NT2/D1 (cell line): ENCODE results near the gene SMYD2.

Source experiments
- DNase-seq: peaks from one replicate; pipeline ENCODE4 v3.0.0-alpha.2; 2011; ENCODE audit warnings: low read depth, low spot score
- H3K27me3 ChIP-seq: 2 replicates; pipeline ENCODE4 v1.6.0; 2011; ENCODE audit warnings: mild to moderate bottlenecking; ENCODE audit not compliant: insufficient read length, insufficient read depth
- H3K36me3 ChIP-seq: 2 replicates; pipeline ENCODE4 v1.6.1; 2011; ENCODE audit warnings: mild to moderate bottlenecking, low read length, mixed read lengths; ENCODE audit not compliant: insufficient read depth, insufficient read length
- H3K4me1 ChIP-seq: 2 replicates; pipeline ENCODE4 v1.5.1; 2011; ENCODE audit not compliant: insufficient read depth, insufficient read length
- H3K4me3 ChIP-seq: 2 replicates; pipeline ENCODE4 v1.5.1; 2011; ENCODE audit warnings: low read depth; ENCODE audit not compliant: insufficient read length
- H3K9ac ChIP-seq: 2 replicates; pipeline ENCODE4 v1.6.0; 2011; ENCODE audit warnings: low read depth; ENCODE audit not compliant: insufficient read length
- H3K9me3 ChIP-seq: 2 replicates; pipeline ENCODE4 v1.5.1; 2011; ENCODE audit warnings: mild to moderate bottlenecking, low read length; ENCODE audit not compliant: insufficient read depth
- SUZ12 ChIP-seq: IDR thresholded peaks from 2 replicates; pipeline ENCODE4 v1.6.1; 2011; ENCODE audit not compliant: insufficient read length, insufficient read depth; ENCODE audit errors: extremely low read depth
- YY1 ChIP-seq: IDR thresholded peaks from 2 replicates; pipeline ENCODE4 v1.6.1; 2011; ENCODE audit not compliant: insufficient read length, insufficient read depth
- ZNF274 ChIP-seq: IDR thresholded peaks from 2 replicates; pipeline ENCODE4 v1.6.1; 2011; ENCODE audit warnings: mild to moderate bottlenecking, low read depth, low read length

Gene SMYD2

DNA sequence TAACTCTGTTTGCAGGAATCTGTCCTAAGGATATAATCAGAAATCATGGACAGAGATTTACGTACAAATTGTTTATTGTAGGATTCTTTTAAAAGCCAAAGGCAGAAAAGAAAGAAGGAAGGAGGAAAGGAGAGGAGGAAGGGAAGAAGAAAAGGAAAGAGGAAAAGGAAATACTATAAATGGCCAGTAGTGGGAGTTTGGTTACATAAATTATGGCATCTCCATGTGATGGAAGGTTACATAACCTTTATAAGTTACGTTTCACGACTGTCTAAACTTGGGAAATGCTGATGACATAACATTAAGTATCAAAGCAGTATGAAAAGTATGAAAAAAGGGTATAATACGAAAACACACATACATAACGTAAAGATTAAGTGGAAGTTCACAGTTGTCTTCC lies 39.0 kb downstream of the SMYD2 start:
- peaks cover 68% of the 10 kb centered on the region for H3K36me3 ChIP-seq
- no peak for DNase-seq
- TF ChIP-seq ZNF274 (no peak), SUZ12 (no peak), YY1 (no peak)
- peaks cover 11% of the 10 kb centered on the region for H3K4me1 ChIP-seq
- no peak overlapping the region for H3K4me3 ChIP-seq
- no peaks in the 10 kb centered on the region for H3K9me3 ChIP-seq
- H3K9ac ChIP-seq: no peak overlapping the region
- no peaks in the 10 kb centered on the region for H3K27me3 ChIP-seq

DNA sequence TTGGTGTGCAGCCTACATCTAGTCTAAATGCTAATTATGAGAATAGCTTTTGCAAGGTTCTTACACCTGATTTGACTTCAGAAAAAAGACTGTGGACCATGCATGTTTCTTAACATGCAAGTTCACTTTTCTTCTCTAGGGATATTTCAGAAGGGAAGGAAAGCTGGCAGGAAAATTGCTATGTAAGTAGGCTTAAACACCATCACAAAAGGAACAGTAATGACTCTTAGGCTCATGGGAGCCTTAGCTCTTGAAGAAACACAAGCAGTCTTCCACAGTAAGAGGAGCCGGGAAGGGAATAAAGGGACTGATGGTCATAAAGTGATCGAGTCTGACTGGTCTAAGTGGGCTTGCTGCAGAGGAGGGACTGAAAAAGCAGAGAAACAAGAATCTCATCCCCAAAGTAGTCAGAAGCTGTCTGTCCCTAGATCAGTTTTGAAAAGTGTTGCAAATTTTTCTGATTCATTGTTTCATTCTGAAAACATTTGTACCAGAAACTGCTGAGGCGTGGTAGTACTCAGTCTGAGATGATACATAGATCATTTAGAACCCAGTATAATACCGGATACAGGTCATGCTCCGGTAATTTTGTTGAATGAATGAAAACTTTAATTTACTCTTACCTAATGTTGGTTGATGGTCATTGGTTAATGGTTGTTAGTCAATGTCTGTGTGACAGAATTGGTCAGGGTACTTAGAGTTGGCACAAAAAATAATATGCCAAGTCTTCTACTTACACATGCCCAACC lies 40.9 kb downstream of the SMYD2 start:
- no peak overlapping the region for H3K9ac ChIP-seq
- DNase-seq: no peak
- peaks cover 71% of the 10 kb centered on the region for H3K36me3 ChIP-seq
- no peak for TF ChIP-seq ZNF274
- TF ChIP-seq YY1: no peak
- H3K9me3 ChIP-seq: no peaks in the 10 kb centered on the region
- H3K4me3 ChIP-seq: no peak overlapping the region
- H3K27me3 ChIP-seq: no peaks in the 10 kb centered on the region
- H3K4me1 ChIP-seq: peaks cover 8% of the 10 kb centered on the region

DNA sequence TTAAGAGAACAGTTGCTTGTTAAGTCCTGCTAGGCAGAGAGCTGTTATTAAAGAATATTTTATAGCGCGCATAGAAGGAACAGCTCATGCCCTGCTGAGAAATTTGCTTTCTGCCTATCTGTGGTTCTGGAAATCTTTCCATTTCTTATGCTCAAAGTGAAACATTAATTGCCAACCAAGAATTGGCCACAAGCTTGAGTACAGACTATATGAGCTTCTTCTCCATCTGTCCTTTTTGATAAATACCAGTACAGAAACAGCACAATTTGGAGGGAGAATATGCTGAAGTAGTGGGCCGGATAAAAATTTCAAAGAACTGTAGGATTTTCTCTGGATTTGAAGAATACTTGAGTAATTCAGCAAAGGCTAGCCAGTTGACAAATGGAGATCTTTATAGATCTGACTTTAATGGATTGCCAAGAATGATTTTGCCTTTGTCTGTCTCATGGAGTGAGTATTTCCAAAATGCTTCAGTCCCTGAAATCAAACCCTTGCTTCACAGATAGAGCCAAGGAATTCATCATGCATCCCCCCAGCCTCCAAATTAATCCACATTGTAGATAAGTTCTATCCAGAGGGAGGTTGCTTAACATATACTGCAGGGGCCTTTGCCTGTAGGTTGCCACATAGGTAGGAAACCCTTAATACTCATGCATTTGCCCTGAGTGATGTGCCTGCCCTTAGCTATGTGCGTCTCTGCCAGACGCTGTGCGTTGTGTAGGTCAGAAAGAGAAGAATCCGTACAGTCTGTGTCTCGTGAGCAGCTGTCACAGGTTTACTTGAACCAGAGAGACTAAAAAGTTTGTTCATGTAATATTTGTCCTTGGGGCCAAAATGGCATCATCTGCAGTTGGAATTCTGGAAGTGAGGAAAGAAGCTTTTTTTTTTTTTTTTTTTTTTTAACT lies 44.2 kb downstream of the SMYD2 start:
- Histone ChIP-seq H3K27me3 (no peaks in the 10 kb centered on the region), H3K4me3 (no peak overlapping the region), H3K36me3 (peaks cover 86% of the 10 kb centered on the region), H3K9ac (no peak overlapping the region), H3K9me3 (no peaks in the 10 kb centered on the region), H3K4me1 (peaks cover 5% of the 10 kb centered on the region)
- no peak for TF ChIP-seq ZNF274
- TF ChIP-seq YY1: no peak
- no peak for TF ChIP-seq SUZ12
- no peak for DNase-seq

DNA sequence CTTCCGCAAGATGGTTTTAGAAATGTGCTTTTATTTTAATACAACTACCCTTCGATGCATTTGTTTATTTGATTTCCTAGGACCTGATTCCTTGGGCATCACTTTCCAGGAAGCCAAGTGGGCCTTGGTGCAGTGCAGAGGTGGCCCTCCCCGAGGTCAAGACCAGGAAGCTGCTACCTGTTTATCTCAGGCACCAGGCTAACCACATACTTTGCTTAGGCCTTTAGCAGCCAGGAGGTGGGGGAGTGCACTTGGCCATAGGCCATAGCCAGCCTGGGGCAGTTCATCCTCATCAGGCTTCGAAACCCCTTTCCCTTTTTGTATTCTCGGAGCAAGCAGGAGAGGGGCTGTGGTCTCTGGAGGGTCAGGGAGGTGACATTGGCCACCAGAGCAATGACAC lies 45.4 kb downstream of the SMYD2 start:
- TF ChIP-seq YY1 (no peak), ZNF274 (no peak), SUZ12 (no peak)
- peaks cover 90% of the 10 kb centered on the region for H3K36me3 ChIP-seq
- no peaks in the 10 kb centered on the region for H3K9me3 ChIP-seq
- no peak overlapping the region for H3K4me3 ChIP-seq
- peaks cover 4% of the 10 kb centered on the region for H3K4me1 ChIP-seq
- no peak overlapping the region for H3K9ac ChIP-seq
- H3K27me3 ChIP-seq: no peaks in the 10 kb centered on the region
- no peak for DNase-seq

DNA sequence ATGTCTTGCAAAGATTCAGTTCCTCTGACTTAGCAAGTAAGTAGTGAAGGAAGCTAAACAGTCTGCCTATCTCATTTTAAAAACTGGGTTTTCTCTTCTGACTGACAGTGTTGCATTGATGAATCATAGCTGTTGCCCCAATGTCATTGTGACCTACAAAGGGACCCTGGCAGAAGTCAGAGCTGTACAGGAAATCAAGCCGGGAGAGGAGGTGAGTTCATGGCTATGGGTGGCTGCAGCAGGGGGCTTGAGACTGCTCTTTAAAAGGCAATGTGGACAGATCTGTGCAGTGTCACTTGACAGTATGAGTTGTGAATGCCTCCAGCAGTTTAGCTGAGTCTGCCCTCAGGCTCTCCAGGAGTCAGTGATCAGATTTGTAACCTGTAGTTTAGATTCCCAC lies 46.6 kb downstream of the SMYD2 start:
- Histone ChIP-seq H3K36me3 (peaks cover 90% of the 10 kb centered on the region), H3K4me3 (no peak overlapping the region), H3K9me3 (no peaks in the 10 kb centered on the region), H3K9ac (no peak overlapping the region), H3K27me3 (no peaks in the 10 kb centered on the region), H3K4me1 (no peaks in the 10 kb centered on the region)
- no peak for DNase-seq
- TF ChIP-seq YY1 (no peak), SUZ12 (no peak), ZNF274 (no peak)

DNA sequence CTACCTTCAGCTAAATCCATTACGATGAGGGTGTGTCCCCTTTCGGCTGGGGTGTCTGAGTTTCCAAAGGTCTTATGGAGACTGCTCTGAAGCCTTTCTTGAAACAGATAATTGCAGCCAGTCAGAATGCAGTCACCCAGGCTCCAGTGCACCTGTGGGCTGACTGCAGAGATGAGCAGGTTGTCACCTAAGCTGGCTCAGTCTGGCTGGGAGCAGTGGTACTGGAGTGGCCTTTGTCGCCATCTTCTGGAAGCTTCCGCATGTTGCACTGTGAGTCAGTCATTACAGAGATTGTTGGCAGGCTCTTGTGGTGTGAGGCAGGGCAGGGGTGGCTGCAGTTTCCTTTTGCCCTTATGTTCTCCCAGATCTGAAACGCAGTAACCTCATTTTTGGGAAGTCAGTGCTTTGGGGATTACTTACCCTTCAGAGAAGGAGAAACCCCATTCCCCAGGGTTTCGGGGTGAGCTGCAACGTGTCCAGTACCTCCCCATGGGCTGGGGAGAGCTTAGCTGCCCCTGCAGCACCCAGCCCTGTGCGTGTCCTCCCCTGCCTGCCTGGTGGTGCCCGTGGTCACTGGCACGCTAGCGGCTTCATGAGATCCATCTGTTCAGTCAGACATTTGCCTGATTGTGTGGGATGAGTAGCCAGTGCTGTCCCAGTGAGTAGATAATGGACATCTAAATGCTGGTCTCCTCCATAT lies 48.0 kb downstream of the SMYD2 start:
- H3K9me3 ChIP-seq: no peaks in the 10 kb centered on the region
- peaks cover 89% of the 10 kb centered on the region for H3K36me3 ChIP-seq
- peak; percentile 87 for DNase-seq
- TF ChIP-seq YY1: no peak
- no peak overlapping the region for H3K9ac ChIP-seq
- H3K4me3 ChIP-seq: no peak overlapping the region
- H3K27me3 ChIP-seq: no peaks in the 10 kb centered on the region
- peaks cover 4% of the 10 kb centered on the region for H3K4me1 ChIP-seq
